HG03103 (cell line): ENCODE data around the gene PIP5K1B.

Experiments used
- ATAC-seq: cut with Tn5 transposase; IDR thresholded peaks from one replicate; pipeline ENCODE4 v1.9.1; 2021; ENCODE audit warnings: low read depth; ENCODE audit not compliant: unreplicated experiment

The PIP5K1B gene

DNA sequence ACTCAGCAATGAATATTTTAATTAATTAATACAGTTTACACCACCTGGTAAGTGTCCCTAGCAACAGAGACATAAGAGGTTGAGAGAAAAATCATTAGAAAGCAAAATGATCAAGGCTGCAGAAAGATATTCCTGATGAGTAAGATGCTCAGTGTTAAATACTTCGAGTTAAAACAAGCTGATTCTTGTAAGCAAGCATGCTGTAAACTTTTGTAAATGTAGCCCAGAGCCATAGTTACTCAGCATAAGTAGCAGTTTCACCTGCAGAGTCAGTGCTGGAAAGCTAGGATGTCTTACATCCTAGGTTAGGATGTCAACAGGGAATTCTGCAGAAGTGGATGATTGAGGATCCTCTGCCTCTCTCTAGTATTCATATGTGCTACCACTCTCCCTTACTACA lies 304.7 kb downstream of the PIP5K1B start:
- no peak for ATAC-seq

DNA sequence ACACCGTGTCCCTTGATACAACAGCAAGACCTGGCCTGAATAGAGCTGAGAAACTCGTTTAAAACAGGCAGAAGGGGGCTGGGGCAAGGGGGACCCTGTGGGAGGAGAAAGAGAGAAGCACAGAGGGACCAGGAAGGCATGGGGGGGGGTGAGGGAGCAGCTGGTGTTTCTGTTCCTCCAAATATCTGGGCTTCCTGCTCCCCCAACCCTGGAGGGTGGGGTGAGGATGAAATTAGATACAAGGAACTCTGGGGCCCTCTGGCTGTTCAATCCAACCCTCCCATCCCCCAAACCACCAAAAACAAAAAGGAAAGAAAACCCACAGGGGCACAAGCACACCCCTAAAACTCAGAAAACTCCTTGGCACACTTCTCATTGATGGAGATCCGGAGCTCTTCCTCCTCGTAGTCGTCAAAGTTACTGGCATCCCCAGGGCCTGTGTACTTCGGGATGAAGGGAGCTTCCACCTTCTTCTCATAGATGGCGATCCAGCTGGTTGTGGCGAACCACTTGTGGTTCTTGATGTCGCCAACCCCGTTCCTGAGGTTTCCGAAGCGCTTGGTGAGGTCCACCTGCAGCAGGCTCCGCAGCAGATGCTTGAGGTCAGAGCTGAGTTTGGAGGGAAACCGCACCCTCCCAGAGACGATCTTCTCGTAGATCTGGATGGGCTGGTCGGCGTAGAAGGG lies 307.8 kb downstream of the PIP5K1B start:
- ATAC-seq: no peak

DNA sequence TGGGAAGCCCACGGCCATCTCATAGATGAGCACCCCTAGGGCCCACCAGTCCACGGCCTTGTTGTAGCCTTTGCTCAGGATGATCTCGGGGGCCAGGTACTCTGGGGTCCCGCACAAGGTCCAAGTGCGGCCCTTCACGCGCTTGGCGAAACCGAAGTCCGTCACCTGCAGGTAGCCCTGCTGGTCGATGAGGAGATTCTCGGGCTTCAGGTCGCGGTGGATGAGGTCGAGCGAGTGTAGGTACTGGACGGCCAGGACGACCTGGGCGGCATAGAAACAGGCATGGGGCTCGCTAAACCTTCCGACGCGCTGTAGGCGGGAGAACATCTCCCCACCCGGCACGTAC lies 308.3 kb downstream of the PIP5K1B start:
- no peak for ATAC-seq

DNA sequence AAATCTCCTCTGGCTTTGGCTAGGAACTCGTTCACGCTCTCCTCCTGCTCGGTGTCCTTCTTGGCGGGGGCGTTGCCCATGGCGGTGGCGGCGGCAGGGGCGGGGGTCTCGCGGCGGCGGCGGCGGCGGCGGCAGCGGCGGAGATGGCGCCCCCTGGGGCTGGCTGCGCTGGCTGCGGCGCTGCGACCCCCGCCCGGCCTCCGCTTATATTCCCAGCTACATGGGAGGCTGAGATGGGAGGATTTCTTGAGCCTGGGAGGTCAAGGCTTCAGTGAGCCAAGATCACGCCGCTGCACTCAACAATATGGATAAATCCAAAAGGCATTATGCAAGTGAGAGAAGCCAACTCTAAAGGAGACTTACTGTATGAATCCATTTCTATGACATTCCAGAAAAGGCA lies 309.0 kb downstream of the PIP5K1B start, which contains the start of gene PRKACG:
Gene PRKACG (minus strand): TSS at position 101 of the 400 bp plus-strand sequence. CDS start 21 bp downstream, at position 80.
- ATAC-seq: no peak

DNA sequence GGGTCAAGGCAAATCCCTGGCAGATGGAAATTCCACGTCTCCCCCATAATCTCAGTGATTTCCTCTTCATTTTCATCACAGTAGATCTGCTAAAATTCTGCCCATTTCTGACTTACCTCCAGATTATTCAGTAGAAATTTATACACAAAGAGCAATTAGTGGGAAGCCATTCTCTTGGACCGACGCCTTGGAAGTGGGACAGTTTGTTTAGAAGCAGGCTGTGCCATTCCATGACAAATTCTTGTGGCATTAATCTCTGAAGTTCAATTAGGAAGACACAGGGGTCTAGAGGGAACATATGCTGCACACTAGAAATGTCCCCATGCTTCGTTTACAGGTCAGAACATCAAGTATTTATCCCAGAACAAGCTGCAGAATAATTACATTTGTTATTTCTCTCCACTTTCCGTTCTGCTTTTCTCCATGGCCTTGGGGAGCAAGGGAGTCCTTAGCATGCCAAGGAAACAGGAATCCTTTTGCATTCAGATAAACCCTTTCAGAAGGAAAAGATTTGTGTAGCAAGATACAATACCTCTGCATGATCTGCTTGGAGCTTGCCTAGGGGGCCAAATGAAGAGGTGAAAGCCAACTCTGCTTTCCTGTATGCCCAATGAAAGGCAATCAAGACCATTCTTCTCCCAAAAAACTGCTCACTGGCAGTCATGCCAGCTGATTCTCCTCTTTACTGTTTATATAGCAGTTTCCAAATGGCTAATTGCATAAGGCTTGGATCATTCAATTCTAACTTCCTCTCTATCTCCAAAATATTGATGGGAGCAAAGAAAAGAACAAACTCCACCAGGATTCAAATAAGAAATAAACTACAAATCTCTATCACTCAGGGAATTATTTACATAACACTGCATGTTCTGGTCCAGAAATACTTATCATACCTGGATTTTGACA lies 311.4 kb downstream of the PIP5K1B start:
- no peak for ATAC-seq

DNA sequence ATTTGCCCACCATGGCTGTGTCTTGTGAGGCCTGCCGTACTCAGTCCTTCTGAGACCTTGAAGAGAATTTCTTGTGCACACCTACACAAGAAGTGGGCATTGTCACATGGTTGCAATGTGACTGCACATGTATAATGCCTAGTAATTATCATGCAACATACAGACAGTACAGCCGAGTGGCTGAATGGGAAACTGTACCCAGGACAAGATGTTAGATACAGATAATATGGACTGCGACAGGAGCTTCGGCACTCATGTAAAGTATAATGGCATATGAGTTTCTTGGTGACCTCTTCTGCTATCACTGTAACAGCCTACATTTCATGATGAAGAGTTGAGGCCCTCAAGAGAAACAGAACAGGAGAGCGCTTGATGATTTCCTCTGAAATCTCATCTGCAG lies 313.7 kb downstream of the PIP5K1B start:
- no peak for ATAC-seq

DNA sequence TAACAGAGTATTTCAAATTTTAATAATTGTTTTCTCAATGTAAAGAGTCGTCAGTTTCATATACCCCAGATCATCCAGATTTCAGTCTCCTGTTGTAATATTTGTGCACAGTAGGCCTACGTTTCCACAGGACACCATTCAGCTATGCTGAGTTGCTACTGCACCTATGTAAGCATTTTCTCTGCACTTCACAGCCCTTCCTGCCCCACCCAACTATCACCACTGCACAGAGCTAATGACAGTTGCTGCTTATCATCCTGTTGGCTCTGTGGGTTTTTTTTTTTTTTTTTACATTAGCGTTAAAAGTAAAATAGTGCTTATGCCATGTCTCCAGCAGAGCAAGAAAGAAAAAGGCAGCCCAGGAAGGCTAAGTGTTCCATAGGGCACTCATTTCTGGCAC lies 314.8 kb downstream of the PIP5K1B start:
- no peak for ATAC-seq

DNA sequence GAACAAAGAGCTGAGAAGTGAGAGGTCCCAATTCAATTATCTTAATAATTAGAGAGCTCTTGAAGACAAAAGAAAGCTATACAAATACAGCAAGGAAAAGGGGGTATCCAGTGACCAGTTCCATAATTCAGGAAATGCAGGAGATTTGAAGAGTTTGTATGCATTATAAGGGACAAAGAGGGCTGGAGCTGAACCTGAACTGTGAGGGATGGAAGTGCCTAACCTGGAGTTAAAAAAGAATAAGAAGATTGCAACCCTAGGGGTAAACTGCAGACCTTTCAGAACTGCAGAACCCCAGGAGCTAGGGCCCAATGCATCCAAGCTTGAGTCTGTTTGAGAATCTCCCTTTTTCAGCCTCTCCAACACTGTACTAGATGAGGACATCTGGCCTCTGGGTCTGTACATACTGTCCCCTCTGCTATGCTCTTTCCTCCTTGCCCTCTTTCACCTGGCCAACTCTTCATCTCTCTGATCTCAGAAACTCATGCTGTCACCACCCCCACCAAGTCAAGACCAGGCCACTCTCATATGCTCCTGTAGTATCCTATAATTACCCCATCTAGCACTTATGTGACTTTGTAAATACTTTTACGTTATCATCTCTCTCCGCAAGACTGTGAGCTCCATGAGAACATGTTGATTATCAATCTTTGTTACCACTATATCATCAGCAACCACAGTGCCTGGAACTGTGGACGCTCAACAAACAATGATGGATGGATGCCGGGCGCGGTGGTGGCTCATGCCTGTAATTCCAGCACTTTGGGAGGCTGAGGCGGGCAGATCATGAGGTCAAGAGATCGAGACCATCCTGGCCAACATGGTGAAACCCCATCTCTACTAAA lies 315.5 kb downstream of the PIP5K1B start:
- ATAC-seq: no peak

DNA sequence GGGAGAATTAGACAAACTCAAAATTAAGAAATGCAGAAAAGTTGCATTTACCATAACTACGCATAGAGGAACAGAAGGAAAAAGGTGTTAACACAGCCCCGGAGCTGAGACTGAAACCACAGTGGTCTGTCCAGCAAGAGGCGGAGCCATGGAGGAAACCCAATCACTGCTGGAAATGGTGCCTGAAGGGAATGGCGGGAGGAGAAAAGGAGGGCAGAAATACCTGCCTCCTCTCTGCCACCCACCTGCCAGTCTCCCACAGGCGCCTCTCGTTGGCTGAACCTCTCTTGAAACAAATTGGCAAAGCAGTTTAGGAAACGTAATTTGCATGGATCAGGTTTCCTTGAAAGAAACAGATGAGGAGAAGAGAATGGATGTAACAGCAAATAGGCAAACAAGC lies 318.6 kb downstream of the PIP5K1B start:
- no peak for ATAC-seq

DNA sequence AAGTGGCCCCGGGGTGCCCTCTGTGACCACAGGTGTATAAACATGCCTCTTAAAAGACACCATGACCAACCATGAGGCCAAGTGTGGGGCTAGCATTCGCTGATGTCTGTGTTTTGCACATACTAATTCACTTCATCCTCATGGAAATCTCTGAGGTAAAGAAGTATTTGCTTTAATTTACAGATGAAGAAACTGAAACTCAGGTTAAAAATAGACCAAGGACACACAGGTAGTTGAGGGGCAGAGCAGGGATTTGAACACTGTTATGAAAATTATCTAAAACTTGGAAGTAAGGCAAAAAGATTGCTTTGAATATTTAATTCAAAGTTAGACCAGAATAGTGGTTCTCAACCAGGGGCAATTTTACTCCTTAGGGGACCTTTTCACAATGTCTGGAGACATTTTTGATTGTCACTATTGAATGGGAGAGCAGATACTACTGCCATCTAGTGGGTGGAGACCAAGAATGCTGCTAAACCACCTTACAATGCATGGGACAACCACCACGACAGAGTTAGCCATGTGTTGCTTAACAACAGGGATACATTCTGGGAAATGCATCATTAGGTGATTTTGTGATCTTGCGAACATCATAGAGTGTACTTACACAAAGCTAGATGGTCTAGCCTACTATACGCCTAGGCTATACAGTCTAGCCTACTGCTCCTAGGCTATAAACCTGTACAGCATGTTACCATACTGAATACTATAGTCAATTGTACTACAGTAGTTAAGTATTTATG lies 322.5 kb downstream of the PIP5K1B start:
- peak; percentile 52 for ATAC-seq

DNA sequence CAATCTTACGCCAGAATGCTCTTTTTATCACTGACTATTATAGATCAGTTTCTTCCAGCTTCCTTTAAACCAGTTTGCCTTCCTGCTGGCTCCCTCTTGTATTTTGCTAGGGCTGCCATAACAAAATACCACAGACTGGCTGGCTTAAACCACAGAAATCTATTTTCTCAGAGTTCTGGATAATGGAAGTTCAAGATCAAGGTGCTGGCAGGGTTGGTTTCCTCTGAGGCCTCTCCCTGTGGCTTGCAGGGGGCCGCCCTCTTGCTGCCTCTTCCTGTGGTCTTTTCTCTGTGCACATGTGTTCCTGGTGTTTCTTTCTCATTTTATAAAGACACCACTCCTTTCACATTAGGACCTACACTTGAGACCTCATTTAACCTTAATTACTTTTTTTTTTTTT lies 323.7 kb downstream of the PIP5K1B start:
- no peak for ATAC-seq

DNA sequence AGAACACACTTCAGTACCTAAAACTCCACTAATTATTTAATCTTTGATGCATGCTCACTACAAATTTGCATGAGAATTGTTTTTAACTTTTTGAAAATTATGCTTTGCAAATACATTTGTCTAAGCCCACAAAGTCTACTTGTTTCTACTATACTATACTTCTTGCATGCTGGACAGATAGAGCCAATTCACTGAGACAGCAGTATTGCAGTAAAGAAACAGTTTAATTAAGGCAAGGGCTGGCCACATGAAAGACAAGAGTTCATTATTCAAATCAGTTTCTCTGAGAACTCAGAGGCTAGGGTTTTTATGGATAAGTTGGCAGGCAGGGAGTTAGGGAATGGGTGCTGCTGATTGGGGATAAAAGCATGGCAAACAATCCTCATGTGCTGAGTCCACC lies 324.5 kb downstream of the PIP5K1B start:
- no peak for ATAC-seq

DNA sequence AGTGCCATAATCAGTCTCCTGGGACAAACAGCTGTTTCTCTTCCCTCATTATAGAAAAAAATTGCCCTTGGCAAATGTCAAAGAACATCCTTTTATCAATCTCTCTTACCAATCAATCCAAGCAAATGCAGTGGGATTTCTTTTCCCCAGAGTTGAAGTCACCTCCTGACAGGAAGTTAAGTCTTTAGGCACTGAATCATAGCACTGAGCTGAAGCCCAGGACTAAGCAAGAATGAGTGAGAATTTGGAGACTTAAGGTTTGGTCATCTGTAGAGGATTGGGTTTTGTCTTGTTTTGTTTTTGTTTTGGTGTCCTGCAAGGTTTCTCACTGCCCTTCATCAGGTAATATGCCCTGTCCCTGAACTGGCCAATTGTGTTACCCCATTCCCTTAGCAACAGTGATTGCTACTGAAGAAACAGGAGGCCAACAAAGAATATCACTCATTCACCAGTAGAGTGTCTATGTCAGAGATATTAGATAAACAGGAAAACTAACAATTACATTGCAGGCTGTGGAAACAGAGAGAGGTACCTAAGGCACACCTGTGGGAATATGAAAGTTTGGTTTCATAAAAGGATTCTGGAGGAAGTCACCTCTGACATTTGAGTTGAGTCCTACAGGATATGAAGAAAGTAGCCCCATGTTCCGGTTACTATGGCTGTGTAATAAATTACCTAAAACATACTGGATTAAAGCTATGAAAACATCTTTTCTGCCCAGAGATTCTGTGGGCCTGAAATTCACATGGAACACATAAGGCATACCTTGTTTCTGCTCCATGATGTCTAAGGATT lies 326.0 kb downstream of the PIP5K1B start:
- no peak for ATAC-seq

DNA sequence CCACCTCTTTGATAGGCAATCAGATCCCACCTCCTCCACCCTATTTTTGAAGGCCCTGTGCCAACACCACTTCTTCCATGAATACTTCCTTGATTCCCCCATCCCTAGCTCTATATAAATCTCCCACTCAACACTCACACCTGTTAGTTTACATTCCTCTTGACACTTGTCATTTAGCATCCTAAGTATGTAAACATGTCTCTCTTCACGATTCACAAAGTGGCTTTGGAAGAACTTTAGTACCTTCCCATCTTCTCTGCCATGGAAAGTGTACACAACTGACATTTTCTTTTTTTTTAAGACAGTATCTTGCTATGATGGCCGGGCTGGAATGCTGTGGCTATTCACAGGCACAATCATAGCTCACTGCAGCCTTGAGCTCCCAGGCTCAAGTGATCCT lies 329.0 kb downstream of the PIP5K1B start:
- ATAC-seq: no peak

DNA sequence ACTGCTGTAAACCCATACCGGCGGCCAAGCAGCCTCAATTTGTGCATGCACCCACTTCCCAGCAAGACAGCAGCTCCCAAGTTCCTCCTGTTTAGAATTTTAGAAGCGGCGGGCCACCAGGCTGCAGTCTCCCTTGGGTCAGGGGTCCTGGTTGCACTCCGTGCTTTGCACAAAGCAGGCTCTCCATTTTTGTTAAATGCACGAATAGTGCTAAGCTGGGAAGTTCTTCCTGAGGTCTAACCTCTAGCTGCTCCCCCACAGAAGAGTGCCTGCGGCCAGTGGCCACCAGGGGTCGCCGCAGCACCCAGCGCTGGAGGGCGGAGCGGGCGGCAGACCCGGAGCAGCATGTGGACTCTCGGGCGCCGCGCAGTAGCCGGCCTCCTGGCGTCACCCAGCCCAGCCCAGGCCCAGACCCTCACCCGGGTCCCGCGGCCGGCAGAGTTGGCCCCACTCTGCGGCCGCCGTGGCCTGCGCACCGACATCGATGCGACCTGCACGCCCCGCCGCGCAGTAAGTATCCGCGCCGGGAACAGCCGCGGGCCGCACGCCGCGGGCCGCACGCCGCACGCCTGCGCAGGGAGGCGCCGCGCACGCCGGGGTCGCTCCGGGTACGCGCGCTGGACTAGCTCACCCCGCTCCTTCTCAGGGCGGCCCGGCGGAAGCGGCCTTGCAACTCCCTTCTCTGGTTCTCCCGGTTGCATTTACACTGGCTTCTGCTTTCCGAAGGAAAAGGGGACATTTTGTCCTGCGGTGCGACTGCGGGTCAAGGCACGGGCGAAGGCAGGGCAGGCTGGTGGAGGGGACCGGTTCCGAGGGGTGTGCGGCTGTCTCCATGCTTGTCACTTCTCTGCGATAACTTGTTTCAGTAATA lies 330.6 kb downstream of the PIP5K1B start, which contains the start of gene FXN:
Gene FXN (plus strand): TSS at position 315 of the 871 bp plus-strand sequence. CDS start 31 bp downstream, at position 346.
- ATAC-seq: peak; percentile 91

DNA sequence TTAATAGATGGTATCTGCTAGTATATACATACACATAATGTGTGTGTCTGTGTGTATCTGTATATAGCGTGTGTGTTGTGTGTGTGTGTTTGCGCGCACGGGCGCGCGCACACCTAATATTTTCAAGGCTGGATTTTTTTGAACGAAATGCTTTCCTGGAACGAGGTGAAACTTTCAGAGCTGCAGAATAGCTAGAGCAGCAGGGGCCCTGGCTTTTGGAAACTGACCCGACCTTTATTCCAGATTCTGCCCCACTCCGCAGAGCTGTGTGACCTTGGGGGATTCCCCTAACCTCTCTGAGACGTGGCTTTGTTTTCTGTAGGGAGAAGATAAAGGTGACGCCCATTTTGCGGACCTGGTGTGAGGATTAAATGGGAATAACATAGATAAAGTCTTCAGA lies 331.3 kb downstream of the PIP5K1B start:
- peak; percentile 14 for ATAC-seq

DNA sequence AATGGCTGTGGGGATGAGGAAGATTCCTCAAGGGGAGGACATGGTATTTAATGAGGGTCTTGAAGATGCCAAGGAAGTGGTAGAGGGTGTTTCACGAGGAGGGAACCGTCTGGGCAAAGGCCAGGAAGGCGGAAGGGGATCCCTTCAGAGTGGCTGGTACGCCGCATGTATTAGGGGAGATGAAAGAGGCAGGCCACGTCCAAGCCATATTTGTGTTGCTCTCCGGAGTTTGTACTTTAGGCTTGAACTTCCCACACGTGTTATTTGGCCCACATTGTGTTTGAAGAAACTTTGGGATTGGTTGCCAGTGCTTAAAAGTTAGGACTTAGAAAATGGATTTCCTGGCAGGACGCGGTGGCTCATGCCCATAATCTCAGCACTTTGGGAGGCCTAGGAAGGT lies 331.8 kb downstream of the PIP5K1B start:
- ATAC-seq: no peak

DNA sequence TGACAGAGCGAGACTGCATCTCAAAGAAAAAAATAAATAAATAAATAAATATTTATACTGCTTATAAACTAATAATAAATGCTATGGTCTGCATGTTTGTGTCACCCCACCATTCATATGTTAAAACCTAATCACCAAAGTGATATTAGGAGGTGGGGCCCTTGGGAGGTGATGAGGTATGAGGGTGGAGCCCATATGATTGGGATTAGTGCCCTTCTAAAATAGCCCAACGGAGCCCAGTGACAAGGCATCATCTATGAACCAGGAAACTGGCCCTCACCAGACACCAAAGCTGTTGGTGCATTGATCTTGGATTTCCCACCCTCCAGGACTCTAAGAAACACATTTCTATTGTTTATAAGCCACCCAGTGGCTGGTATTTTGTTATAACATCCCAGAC lies 335.6 kb downstream of the PIP5K1B start:
- no peak for ATAC-seq
